Thoracic aorta (tissue), 2 donors: ENCODE data around the gene LCMT1. TPM values are rescaled to one million over a fixed set of nuclear protein-coding genes. Genes with fewer than 3 reads are reported as not detected.
"Not testable (repeated sequence)": the region's sequence is repeated elsewhere in the genome, so short reads cannot be mapped to it uniquely, and the experiment has no call there.

Experiments
- ATAC-seq: fragments of 150-250 bp; one replicate; pipeline ENCODE4 v1.8.0; 2017; ENCODE audit warnings: low read depth; ENCODE audit not compliant: insufficient number of reproducible peaks, low FRiP score
- DNase-seq: peaks from one replicate; pipeline ENCODE4 v3.0.0-alpha.2; 2020; ENCODE audit warnings: low spot score
- H3K27ac ChIP-seq, 2 donors: fragments of 200-600 bp; sonication (generic); 1 replicate in 1 of 2; 2 replicates in 1 of 2; pipeline ENCODE4 v1.5.1; 2016; ENCODE audit warnings: mild to moderate bottlenecking in 2 of 2, moderate library complexity in 2 of 2
- H3K27me3 ChIP-seq: fragments of 200-600 bp; sonication (generic); replicated peaks from 2 replicates; pipeline ENCODE4 v1.6.0; 2016; ENCODE audit warnings: mild to moderate bottlenecking; ENCODE audit not compliant: insufficient read depth
- H3K36me3 ChIP-seq: fragments of 200-600 bp; sonication (generic); one replicate; pipeline ENCODE4 v1.5.1; 2016
- H3K4me1 ChIP-seq, 2 donors: fragments of 200-600 bp; sonication (generic); 1 replicate in 1 of 2; 2 replicates in 1 of 2; pipeline versions ENCODE4 v1.5.1 to v1.6.0; 2016; ENCODE audit warnings: low read depth in 2 of 2, mild to moderate bottlenecking in 1 of 2; ENCODE audit not compliant: control insufficient read depth in 1 of 2
- H3K4me3 ChIP-seq: fragments of 200-600 bp; sonication (generic); 2 replicates; pipeline ENCODE4 v1.5.1; 2016; ENCODE audit warnings: mild to moderate bottlenecking
- H3K9me3 ChIP-seq: fragments of 200-600 bp; sonication (generic); 2 replicates; pipeline ENCODE4 v1.5.1; 2016
- CTCF ChIP-seq: fragments of 200-600 bp; sonication (generic); IDR thresholded peaks from one replicate; pipeline ENCODE4 v1.5.1; 2019; ENCODE audit warnings: antibody characterized with exemption
- total RNA-seq, 2 donors: library from RNA; depleted of rRNA; stranded (reverse); fragments of >200 nt; gene quantifications; one replicate each; pipeline versions ENCODE4 v1.1.0 to v1.2.3, GENCODE V29; 2016

Gene LCMT1
- total RNA-seq, 2 donors from 2014 or later = 31.0 to 42.5 TPM

DNA sequence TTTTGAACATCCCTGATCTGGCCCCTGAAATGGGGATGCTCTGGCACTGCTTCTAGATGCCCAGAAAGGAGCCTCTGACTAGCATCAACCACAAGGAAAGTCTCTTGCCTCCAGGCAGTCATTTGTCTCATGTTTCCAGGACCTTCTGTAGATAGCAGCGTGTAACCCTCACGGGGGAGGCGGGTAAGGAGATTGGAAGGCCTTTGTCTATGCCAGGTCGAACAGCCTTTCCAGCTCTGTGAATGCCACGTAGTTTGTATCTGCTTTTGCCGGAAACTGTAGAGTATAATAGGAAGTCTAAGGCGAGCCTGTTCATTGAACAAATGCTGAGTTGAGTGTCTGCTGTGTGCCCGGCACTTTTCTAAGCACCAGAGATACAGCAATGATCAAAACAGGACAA, 61.3 kb downstream of the LCMT1 start:
- no peaks in the 10 kb centered on the region for H3K9me3 ChIP-seq
- no peak overlapping the region for H3K27ac ChIP-seq
- ATAC-seq (no peak), DNase-seq (no peak)
- no peak for TF ChIP-seq CTCF
- H3K4me1 ChIP-seq = no peaks in the 10 kb centered on the region
- peaks cover 41% of the 10 kb centered on the region for H3K36me3 ChIP-seq
- no peaks in the 10 kb centered on the region for H3K27me3 ChIP-seq
- H3K4me3 ChIP-seq = no peak overlapping the region

DNA sequence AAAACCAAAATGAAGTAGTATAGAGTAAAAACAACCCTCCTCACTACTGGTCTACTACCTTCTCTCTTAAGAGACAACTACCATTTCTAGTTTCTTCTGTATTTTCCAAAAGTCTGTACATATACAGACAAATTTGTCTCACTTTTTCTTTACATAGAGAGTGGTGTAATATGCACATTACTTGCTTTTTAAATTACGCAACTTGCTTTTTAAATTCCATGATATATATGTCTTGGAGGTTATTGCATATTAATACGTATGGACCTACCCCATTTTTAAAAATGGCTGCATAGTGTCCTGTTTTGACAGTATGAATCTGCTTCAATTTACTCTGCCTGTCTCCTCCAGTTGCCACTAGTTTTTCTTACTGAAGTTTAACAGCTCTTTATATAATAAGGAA, 62.7 kb downstream of the LCMT1 start:
- TF ChIP-seq CTCF = no peak
- Histone ChIP-seq H3K27me3 (no peaks in the 10 kb centered on the region), H3K27ac (no peak overlapping the region), H3K9me3 (no peaks in the 10 kb centered on the region), H3K4me3 (no peak overlapping the region), H3K36me3 (peaks cover 43% of the 10 kb centered on the region), H3K4me1 (no peaks in the 10 kb centered on the region)
- DNase-seq (no peak), ATAC-seq (no peak)

- ATAC-seq = no peak
Observed at GRCh38 chr16:25176136-25176535, 64.6 kb downstream of the LCMT1 start.

DNA sequence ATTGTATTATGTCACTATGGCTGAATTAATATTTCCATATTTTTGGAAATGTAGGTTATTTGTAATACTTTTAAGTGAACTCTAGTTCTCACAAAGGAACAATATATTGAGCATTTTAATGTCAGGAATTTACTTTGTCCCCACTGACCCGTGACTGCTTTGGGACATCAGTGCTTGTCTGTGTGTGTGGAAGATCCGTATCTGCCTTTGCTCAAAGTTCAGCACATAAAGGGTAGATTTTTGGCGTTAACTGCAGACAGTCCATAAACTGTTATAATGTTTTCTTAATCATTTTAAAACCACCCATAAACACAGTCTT, 65.9 kb downstream of the LCMT1 start:
- ATAC-seq (no peak), DNase-seq (no peak)
- Histone ChIP-seq H3K27ac (no peak overlapping the region), H3K27me3 (no peaks in the 10 kb centered on the region), H3K9me3 (no peaks in the 10 kb centered on the region), H3K4me1 (no peaks in the 10 kb centered on the region), H3K4me3 (no peak overlapping the region), H3K36me3 (peaks cover 28% of the 10 kb centered on the region)
- no peak for TF ChIP-seq CTCF

More at GRCh38 chr16:25176136-25176535, 64.6 kb downstream of the LCMT1 start:
- Histone ChIP-seq H3K9me3 (no peaks in the 10 kb centered on the region), H3K27me3 (no peaks in the 10 kb centered on the region), H3K4me3 (no peak overlapping the region), H3K4me1 (no peaks in the 10 kb centered on the region), H3K27ac (no peak overlapping the region), H3K36me3 (peaks cover 31% of the 10 kb centered on the region)
- TF ChIP-seq CTCF = no peak
- DNase-seq = no peak

DNA sequence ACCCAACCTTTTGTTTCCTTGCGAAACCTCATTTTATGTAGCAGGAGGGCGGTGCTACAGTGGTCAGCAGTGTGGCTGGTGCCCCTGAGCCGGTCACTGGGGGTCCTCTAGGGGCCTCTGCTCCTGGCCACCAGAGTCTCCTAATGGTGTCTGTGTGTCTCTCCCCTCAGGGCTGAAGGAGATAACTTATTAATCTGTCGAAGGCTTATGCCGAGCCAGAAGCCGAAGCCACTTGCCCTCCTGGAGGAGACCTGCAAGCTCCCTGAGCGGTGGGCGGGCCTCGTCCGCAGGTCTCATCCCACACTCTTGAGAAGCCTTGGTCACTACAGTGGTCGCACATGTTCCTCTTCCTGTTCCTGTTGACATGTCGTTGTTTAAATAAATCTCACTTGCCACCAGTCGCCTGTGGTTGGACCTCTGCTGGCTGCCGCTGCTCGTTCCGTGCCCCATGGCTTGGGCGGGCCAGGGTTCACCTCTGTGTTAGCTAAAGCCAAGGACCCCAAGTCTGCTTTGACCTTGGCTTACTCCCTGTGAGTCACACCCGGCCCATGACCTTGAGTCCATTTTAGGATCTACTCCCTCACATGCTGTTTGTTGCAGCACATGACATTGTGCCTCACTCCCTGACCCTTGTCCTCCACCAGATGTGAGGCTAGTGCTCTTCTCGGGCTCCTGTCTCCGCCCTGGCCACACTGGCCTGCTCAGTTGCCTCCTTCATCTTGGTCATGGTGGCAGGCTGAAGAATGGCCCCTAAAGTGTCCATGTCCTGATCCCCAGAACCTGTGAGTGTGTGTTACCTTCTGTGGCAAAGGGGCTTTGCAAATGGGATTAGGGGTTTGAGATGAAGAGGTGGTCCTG, 66.5 kb downstream of the LCMT1 start:
- Histone ChIP-seq H3K36me3 (peaks cover 23% of the 10 kb centered on the region), H3K27me3 (no peaks in the 10 kb centered on the region), H3K27ac (no peak overlapping the region), H3K9me3 (no peaks in the 10 kb centered on the region), H3K4me3 (no peak overlapping the region), H3K4me1 (no peaks in the 10 kb centered on the region)
- TF ChIP-seq CTCF = no peak
- ATAC-seq = no peak
- no peak for DNase-seq

- H3K36me3 ChIP-seq = peaks cover 13% of the 10 kb centered on the region
- not testable (repeated sequence) for H3K27me3 ChIP-seq, H3K4me3 ChIP-seq, H3K27ac ChIP-seq, ATAC-seq, H3K9me3 ChIP-seq, DNase-seq, H3K4me1 ChIP-seq
Observed at GRCh38 chr16:25181236-25181635, 69.7 kb downstream of the LCMT1 start.
